ENCODE measurements around the gene TBX5.

Gene TBX5

DNA sequence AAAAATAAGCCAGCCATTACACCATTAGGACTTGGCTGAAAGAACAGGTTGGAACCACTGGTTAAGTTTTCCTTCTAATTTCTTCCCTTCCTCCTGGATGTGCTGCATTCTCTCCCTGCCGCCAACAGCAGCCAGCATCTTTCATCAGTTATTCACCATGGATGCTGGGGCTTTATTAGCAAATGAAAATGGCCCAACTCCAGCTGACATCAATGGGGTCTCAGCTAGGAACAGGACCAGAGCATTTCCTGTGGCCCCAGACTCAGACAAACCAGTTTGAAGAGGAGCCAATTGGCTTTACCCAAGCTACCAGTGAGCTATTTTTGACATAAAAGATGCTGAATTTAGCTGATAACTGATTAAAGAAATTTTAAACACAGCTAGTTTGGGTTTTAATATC lies 26.0 kb upstream of the TBX5 start:
- no peak for DNase-seq (ENCODE audit: low read depth)

DNA sequence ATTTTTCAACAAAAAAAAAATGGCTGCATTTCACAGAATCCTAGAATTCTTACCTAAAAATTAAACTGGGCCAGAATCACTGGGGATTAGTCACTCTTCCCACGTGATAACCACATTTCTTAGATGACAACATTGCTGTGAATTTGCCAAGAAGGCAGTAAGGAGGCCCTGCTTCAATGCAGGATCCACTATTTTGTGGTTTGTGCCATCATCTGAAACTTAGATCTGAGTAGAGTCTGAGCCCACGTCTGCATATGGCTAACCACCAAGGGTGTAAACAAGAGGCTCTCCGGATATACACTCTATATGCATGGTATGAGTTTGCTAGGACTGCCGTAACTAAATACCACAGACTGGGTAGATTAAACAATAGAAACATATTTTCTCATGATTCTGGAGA lies 24.4 kb upstream of the TBX5 start:
- DNase-seq (ENCODE audit: low read depth): no peak

DNA sequence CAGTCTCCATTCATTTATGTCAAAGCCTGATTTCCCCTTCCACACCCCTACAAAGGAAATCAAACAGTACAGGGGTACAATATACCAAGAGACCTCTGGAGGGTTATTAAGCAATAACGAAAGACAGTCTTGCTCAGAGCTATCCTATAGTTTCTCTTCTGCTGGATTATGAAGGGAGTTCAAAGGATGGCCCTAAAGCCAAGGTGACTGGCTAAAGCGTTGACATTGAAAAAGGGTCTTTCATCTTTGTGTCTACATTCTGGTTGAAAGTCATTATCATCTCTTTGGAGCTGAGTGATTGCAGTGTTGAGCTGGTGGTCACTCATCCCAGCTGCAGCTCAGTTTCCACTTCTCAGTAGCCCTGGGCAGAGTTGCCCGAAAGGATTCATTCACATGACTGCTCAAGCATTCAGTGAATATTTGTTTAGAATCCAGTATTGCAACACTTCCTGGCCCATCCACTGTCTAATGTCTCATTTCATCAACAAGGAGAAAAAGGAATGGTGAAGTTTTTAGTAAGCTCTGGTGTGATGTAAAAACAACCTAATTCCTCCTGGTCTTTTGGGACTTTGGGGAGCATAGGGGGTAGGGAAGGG lies 19.2 kb upstream of the TBX5 start:
- DNase-seq (ENCODE audit: low read depth): no peak

DNA sequence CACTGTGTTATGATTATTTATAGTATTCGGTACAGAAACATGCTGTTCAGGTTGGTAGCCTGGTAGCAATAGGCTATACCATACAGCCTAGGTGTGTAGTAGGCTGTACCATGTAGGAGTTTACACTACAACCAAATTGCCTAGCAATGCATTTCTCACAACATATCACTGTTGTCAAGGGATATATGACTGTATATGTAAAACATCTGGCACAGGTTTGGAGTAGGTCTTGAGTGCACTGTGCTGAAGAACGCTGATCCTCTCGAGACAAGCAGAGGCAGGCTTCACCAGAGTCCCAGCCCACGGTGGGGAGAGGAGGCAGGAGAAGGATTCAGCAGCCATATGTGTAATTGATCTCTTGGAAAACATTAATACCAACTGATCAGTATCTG lies 15.0 kb upstream of the TBX5 start:
- no peak for DNase-seq (ENCODE audit: low read depth)

DNA sequence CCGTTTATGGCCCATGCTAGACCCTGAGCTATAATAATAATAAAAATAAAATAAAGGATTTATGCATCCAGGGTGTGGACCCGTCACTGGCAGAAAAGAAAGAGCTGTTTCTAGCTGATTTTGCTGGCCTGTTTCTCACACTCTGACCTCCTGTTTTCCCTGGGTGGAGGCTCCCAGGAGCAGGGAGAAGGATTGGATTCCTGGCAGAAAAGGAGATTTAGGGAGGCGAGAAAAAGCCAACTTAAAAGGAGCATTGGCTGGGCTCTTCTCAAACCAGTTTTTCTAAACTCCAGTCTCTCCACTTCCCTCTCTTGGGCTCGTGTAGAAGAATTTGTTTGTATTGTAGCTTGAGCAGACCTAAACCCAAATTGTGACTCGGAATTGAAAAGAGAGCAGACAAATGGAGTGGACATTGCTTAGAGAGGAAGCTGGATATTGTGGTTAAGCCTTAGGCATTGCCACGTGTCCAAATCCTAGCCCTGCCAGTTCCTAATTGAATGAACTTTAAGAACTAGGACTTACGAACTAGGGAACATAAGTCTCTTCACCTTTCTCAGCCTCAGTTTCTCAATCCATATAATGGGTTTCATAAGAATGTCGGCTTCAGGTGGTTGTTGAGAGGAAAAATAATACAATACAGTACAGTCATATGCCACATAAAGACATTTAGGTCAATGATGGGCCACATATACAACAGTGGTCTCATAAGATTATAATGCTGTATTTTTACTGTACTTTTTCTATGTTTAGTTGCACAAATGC lies 14.4 kb upstream of the TBX5 start:
- DNase-seq (ENCODE audit: low read depth): no peak

DNA sequence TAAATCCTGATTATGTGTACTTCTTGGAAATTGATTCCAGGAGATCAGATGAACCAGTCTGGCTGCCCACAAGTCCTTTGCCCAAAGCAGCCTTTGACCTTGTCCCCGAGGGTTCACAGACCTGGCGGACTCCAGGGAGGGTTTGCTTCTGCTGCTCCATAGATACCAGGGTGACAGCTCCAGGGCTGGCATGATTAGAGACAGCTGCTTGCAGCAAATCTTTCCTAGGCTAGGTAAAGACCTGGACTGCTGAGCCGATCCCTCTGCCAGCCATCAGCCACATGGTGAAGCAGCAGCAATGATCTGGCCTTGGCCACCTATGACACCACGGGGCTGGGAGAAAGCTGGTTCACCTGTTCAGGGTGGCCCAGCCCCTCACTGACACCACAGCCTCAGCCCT lies 10.1 kb upstream of the TBX5 start:
- no peak for DNase-seq (ENCODE audit: low read depth)

DNA sequence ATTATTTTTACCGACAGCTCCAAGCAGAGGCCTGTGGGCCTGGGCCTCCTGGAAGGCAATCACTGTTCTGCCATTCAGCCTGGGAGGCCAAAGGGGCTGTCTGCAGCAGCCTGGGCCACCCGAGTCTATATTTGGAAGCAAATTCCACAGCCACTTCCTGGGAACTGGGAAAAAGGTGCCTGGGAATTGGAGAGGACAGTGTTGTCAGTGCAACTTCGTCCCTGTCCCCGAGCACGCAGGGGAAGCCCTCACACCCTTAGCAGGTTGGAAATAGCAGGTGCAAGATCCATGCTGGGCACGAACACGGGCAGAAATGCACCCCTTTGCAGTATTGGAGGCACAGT lies 9.6 kb upstream of the TBX5 start:
- DNase-seq (ENCODE audit: low read depth): no peak

DNA sequence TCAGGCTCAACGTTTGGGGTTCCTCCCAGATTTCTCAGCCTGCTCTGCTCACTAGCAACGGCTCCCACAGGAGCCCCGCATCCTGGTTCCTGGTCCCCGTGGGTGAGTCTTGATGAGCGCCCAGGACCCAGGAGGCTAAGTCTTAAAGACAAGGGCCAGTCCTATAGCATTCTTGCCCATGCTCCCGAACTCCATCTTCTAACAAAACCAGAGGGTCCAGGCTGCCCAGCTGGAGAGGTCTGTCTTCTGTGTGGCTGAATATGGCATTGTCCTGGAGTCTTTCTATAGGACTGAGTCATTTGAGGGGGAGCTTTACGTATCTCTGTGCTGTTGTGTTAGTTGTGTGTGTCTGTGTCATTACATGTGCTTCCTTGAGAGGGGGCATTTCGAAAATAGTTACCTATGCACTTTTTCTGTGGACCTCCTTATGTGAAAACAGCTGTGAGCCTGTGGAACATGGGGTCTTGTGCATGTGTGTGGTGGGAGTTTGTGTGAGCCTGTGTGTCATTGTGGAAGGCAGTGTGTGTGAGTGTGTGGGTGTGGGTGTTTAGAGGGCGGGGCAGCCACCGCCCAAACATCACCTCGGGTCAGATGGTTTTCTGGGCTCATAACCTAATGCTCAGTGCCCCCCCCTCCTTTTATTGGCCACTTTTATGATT lies 9.1 kb upstream of the TBX5 start:
- no peak for DNase-seq (ENCODE audit: low read depth)

DNA sequence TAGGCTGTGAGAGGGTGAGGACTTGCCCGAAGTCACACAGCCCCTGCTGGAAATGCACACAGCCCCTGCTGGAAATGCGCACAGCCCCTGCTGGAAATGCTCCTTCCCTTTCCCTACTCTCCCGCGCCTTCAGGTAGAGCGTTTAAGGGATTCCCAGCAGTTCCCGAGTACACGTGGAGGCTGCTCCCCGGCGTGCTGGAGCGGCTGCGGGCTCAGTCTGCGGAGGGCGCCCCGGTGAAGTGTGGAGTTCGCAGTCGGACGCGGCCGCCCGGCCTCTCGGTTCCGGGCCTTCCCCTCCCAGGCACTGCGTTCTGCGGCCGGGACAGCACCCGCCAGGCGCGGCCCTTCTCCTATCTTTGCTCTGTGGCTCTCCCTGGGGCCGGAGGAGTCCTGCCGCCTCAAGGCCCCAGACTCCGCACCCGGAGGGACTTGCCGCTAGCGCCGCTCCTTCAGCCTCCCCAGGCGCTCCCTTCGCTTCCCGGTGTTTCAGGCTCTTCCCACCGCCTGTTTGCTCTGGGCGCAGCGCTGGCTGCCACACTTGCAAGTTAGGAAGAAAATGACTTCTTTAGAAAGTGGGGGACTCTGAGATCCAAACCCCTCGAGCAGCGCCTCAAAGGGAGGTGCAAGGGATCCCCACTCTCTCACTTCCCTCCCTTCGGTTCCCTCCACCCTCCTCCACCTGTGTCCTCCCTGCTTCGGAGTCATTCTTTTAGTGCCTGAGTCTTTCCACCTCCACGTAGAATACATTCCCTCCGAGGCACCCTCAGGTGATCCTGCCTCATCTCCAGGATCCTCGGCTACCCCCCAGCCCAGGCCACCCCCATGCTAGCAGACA lies 8.3 kb upstream of the TBX5 start:
- no peak for DNase-seq (ENCODE audit: low read depth)

DNA sequence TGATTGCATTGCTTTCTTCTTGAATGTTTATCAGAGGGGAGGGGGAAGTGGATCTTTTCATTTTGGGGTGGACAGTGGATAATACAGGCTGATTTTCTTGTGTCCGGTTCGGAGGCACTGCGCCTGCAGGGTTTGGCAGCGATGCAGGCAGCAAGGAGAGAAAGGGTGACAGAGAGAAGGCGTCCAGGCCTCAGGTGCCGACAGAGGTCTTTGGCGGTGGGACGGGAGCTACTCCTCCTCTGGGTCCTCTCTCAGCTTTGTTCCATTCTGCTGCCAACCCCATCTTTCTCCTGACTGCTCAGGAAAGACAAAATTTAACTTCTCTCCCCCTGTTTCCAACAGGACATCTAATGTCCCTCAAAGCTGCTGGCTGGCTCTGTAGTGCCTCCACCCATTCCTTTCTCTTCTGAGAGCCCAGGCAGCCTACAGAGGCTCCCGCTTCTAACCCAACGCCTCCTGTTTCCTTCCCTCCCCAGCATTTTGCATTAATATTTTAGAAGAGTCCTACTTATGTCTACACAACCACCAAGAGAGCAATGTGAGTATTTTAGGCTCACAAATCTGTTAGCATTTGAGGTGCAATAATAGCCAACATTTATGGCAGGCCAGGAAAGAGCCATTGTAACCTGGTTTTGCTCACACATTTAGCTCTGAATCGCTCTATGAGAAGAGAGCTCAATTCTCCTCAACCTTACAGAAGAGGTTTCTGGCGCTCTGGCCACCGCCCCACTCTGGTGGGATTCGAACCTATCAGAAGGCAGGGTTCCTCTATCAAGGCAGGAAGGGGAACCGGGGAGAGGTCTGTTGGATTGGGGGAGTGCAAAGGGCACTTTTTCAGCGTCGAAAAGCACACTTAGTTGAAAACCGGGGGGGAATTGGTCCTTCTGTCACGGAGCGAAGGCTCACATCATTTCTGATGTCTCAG lies 7.1 kb upstream of the TBX5 start:
- DNase-seq (ENCODE audit: low read depth): no peak

DNA sequence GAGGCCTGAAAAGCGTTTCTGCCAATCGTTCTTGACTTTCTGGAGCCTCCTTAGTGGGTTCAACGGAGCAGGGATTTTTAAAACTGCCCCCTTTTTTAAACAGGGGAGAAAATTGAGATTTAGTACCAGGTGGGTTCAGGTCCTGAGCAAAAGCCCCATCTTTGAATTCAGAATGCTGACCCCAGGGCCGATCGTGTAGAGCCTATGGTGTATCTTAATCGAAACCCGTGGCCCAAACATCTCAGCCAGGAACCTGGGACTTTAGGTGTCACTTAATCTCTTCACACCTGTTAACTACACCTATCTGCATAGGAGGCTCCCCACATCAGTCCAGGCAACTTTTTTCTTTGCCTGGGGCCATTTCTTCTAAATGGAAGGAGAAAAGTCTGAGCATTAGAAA lies 6.4 kb upstream of the TBX5 start:
- no peak for DNase-seq (ENCODE audit: low read depth)

DNA sequence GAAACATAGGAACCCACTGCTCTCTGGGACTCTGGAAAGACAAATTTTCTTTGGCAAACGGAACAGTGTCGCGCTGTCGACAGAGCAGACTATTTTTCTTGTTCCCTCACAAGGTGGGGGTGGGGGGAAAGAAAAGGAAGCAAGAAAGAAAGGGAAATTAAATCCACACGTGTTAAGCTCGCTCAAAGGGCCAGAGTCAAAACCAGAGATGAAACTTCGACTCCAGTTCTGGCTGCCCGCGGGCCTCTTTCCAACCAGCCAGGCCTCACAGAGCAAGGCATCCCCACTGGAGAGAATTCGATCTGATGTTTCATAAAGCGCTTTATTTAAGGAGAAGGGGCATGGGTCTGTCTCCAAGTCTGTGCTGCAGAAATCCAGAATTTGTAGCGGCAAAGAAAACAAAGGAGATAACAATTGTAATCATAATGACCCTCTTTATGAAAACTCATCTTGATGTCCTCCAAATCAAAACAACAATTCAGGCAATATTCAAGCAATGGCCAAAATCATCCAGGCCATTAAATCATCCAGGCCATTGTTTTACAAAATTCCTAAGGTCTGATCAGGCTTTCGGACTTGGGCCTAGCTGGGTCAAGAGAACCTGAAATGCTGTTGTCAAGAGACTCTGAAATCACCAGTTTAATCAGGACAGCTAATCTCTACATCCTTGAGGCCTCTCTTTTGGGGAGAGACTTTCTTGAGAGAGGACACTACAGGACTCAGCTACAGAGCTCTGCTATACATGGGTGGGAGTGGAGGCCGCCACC lies 5.3 kb upstream of the TBX5 start:
- DNase-seq (ENCODE audit: low read depth): no peak

DNA sequence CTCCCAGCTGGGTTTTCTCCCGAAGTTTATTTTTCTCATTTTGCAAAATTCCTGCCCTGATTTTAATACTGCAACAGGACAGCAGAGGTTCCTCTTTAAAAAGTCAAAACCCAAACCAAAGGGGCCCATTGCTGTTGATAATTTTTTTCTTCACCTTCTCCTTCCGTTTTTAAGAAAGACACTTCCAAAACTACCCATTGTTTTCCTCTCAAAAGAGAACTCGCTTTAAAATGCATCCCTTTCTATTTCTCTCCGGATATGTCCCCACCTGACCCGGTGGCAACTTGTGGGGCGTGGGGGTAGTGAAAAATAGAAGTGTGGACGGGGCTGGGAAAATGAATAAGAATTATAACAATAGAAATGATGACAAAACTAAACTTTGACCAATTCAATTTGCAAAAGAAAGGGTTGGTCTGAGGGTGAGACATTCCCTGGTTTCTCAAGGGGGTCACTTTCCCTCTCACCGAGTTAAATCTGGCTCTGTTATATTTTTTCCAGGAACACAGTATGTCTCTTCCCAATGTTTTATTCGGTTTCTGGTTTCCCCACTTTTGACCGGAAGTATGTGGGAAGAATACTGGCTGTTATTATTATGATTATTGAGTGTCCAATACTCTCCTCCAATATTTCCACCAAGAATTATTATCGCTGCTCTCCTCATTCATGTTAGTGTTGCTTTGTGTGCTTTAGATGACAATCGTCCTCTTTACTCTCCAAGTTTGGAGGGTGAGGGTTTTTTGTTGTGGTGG lies 4.1 kb upstream of the TBX5 start:
- DNase-seq (ENCODE audit: low read depth): no peak

DNA sequence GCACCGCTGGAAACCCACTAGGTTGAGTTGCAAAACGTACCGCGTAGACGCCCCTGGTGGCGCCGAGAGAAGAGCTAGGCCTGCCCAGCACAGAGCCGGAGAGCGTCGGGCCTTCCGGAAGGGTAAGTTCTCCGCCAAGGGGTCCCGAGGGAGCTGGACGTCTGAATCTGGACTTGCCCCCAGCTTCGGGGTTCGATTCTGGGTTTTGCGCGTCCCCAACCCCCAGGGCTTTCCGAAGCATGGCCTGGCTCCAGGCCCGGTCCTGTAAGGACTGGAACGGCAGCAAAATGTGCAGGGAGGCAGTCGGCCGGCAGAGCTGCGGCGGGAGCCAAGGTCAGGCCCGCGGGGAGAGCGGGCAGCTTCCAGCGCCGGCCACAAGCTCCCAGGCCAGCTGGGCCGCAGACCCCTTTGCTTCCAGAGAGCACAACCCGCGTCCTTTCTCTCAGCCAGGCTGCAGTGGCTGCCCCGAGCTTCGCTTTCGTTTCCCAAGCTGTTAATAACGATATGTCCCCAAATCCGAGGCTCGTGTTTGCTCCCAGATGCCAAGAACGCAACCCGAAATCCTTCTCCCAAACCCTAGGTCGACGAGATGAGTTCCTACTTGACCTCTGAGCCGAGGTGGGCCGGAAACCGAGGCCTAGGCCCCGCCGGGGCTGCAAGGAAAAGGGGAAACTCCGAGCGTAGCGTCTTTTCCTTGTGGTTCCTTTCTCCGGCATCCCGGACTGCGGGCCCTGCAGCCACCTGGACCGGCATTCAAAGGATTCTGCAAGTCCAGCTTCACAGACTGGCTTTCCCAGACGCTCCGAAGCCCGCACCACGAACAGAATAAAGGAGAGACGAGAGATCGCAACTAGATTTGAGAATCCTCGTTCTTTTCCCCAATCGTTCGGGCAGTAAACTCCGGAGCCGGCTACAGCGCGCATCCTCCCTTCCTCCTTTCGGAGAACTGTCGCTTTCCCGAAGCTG lies 3.2 kb upstream of the TBX5 start:
- DNase-seq (ENCODE audit: low read depth): no peak

DNA sequence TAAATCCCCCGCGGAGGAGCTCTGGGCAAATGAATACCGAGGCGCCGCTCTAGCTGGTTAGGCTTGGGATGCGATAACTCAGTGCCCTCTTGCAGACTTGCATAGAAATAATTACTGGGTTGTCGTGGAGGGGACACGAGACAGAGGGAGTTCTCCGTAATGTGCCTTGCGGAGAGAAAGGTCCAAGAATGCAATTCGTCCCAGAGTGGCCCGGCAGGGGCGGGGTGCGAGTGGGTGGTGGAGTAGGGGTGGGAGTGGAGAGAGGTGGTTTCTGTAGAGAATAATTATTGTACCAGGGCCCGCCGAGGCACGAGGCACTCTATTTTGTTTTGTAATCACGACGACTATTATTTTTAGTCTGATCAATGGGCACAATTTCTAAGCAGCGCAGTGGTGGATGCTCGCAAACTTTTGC lies 2.5 kb upstream of the TBX5 start:
- no peak for DNase-seq (ENCODE audit: low read depth)

DNA sequence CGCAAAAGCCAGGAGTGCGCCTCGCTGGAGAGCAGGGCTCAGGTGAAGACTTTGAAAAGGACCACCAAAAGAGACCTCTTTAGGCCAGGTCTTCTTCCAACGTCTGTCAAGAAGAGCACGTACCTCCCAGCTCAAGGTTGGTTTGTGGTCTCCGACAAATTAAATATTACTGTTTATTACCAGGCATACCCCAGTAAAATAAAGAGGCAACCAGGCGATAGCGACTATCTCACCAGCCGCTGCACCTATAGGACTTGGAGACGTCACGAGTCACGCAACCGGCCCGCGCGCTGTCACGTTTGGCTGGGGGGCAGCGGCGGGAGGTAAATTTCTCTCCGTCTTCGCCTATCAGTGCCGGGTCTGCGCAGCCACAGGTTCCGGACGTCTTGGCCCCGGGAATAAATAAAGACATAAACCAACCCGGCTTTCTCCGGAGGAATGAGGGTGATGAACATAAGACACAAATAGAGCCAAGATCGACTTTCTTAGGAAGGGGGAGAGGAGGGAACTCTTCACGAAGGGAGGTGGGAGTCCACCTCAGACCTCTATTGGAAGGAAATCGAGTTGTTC lies 2.0 kb upstream of the TBX5 start:
- DNase-seq (ENCODE audit: low read depth): no peak

DNA sequence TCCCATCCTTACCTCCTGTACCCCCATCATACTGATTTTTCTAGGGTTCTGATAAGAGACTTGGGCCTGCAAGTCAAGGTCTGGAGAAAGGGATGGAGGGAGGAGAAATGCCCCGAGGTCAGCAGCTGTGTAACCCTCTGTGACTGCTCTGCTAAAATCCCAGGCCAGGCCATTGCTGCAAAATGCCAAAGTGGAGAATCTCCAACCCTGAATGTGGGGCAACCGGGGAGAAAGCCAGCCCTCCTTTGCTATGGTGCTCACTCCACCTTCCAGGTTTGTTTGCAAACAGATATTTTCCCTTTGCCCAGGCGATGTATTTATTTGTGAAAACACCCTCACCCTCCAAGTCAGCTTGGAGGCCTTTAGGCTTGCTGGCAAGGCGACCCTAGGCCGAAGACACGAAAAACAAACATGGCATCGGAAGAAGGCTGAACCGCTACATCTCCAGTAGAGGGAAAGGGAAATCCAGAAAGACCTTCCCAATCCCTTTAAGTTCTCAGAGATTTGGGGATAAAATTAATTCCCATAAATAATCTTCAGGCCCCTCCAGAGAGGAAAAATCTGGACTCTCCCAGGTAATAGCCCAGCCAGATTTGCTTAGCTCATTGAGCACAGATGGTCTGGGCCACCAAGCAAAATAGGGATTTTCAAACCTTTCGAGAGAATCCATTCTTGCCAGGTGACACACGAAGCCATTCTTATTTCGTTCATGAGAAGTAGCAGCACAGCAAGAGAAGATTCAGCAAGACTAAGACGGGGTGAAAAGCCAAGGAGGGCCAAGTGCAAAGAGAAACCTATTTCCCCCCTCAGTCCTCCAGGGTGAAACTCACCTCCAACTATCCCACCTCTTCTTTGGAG lies 1.3 kb upstream of the TBX5 start:
- DNase-seq (ENCODE audit: low read depth): no peak
